SKM-1 (cell line): Measurements from ENCODE around the gene STN1.

ENCODE experiments used
- DNase-seq: peaks from one replicate; lab custom pipeline; 2025; ENCODE audit not compliant: unreplicated experiment; lab: John Stamatoyannopoulos, UW

Gene STN1, protein sequence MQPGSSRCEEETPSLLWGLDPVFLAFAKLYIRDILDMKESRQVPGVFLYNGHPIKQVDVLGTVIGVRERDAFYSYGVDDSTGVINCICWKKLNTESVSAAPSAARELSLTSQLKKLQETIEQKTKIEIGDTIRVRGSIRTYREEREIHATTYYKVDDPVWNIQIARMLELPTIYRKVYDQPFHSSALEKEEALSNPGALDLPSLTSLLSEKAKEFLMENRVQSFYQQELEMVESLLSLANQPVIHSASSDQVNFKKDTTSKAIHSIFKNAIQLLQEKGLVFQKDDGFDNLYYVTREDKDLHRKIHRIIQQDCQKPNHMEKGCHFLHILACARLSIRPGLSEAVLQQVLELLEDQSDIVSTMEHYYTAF

DNA sequence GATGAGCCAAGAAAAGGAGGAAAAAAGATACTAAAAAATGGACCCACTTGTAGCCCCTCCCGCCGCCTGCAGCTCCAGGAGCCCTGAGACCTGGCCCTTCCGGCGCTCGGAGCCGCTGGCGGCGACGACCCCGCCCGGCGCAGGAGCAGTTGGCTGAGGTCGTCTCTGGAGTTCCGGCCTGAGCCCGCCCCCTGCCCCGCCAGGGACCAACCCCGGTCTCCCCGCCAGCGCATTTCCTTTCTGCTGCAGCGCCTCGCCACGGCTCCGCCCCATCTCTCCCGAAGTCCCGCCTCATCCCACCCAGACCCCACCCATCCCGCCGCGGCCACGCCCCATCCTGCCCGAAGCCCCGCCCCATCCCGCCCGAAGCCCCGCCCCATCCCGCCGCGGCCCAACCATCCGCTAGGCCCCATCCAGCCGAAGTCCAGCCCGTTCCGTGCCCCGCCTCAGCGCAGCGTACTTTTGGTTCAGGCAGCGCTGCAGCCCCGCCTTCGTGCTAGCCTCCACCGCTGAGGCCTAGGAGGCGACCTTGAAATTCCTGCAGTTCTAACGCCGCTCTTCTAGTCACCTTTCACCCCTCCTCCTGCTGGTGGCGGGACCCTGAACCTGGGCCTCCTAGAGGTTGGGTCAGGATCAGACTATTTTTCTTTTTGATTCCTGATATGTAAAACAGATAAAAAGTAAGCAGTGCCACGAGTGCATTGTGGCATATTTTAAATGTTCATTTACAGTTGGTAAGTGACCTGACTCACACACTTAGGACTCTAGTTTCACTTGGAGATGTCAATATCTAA lies at the start of gene STN1:
Gene STN1, minus strand, starts transcription at position 132 of the 794 bp plus-strand sequence. CDS start 590 bp downstream, outside the sequence.
- DNase-seq = peak; percentile 91

DNA sequence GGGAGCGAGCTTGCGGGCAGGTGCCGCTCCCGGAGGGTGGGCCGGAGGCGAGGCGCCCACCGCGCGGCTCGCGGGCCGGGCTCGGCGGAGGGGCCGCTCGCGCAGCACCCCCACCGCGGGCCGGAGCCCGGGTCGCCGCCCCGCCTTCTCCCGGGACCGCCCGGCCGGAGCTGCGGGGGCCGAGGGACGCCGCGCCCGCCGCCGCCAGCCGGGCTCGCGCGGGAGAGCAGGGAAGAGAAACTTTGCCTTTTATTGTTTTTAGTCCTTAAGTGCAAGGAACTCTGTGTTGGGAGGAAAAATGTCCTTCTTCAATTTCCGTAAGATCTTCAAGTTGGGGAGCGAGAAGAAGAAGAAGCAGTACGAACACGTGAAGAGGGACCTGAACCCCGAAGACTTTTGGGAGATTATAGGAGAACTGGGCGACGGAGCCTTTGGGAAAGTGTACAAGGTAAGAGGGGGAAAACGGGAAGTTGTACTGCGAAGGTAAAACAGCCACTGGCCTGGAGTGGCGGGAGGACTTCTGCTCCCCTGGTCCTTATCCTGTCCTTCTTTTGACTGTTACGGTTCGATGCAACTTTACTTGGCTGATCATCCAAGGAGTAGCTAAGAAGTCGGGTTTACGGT lies 49.6 kb upstream of the STN1 start:
- DNase-seq = no peak

DNA sequence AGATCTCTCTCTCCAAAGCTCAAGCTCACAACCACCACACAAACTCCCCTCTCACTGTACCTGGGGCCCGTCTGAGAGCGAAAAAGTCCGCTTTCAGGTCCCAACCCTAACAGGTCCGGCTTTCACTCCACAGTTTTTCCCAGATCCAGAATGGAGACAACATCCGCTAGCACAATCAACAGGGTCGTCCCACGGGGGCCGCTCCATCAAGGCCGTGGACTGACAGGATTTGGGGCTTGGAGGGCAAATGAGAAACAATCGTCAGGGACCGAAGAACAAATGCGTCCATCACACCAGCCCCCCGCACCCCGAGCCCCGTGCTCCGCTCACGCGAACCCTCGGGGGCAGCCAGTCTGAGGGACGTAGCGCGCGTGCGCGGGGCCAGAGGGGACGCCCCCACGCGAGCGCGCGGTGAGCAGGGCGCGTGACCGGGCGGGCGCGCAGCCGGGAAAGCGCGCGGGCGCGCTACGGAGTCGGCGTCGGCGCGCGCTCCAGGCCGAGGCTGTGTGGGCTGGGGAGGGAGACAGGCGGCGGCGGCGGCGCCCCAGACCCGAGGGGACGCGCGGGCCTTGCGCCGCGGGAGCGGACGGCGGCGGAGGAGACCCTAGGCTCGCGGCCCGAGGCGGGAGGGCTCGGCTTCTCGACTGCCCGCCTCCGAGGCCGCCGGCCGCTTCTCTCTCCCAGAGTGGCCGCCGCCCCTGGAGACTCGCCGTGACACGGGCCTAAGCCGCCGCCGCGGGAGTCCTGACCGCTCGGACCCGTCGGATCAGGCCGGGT lies 48.9 kb upstream of the STN1 start, which contains the start of gene SLK:
Gene SLK, plus strand, starts transcription at position 470 of the 777 bp plus-strand sequence. CDS start 606 bp downstream, outside the sequence.
- DNase-seq = peak; percentile 57

DNA sequence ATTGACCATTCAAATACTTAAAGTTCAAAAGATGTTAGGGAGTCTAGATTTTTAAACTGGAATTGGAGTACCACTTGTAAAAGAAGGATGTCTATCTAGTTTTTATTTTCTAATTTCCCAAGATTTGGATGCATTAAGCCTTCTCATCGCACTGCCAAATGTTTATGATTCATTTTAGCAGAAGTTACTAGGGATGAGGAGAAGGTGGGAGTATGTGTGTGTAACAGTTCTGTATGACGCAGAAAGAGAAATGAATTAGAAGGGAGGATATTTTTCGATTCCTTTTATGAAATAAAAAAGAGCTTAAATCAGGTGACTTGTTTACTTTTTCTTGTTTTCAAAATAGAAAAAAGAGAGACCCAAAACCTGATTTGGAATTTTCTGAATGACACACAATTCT lies 42.1 kb upstream of the STN1 start:
- no peak for DNase-seq

DNA sequence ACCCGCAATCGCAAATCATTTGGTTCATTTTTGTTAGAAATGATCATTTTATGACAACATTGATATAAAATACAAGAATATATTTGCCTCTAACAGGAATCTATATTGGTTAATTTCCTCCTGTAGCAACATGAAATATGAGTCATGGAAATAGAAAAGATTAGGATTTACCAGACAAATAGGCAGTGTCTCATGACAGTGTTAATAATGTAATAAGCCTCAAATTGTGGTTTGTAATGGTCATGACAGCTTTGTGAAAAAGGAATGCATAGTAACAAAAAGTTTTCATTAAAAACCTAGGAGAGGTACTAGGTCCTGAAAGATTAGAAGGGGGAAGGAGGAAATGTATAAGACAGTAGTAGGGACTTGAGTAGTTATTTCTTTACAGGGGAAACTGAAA lies 41.0 kb upstream of the STN1 start:
- no peak for DNase-seq

DNA sequence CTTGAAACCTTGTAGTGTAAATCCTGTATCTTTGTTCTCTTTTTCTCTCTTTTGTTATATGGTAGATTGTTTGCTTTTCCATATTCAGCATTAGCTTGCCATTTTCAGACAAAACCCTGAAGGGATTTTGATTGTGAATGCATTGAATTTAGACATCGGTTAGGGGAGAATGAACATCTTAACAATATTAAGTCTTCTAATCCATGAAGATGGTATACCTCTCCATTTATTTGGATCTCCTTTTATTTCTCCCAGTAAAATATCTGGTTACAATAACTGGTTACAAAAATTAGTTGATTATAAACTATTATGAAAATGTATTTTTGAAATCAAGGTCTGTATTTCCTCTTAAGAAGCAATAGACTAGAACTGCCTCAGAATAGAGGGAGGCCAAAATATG lies 36.6 kb upstream of the STN1 start:
- no peak for DNase-seq

DNA sequence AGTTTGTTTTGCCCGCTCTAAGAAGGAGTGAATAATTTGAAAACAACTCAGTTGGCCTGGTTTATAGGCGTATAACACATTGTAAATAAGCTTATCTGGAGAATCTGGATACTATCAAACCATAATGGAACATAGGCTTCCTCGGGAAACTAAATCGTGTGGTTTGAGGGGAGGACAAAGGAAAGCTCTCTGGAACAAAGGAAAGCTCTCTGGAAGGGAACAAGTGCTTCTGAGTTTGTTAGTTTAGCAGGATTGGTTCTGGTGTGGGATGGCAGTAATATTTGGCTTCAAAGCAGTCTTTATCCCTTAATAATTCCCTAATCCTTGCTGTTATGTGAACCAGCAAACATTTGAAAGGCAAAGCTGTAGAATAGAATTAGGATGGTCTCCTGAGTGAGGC lies 34.0 kb upstream of the STN1 start:
- no peak for DNase-seq

DNA sequence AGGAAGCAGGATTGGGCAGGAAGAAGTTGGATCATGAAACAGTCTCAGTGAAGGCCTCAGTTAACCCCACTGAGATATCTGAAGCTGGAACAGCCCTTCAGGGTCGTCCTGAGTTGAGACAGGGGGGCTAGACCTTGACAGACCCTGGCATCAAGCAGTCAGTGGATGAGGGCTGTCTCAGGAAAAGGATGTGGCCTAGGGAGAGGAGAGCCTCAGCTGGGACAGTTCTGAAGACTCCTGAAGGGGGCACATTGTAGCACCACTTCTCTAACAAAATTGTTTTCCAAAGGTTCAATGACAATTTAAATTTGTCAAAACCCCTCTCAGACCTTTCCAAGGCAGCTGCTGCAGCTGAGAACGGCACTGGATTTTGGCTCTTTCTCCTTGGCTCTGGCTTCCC lies 33.2 kb upstream of the STN1 start:
- no peak for DNase-seq

DNA sequence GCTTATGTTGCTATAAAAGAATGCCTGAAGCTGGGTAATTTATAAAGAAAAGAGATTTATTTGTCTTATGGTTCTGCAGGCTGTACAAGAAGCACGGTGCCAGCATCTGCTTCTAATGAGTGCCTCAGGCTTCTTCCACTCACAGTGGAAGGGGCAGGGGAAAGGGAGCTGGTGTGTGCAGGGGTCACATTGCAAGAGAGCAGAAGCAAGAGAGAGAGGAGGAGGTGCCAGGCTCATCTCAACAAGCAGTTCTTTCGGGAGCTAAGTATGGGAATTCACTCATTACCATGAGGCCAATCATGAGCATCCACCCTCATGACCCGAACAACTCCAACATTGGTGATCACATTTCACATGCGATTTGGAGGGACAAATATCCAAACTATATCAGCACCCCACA lies 31.7 kb upstream of the STN1 start:
- no peak for DNase-seq

DNA sequence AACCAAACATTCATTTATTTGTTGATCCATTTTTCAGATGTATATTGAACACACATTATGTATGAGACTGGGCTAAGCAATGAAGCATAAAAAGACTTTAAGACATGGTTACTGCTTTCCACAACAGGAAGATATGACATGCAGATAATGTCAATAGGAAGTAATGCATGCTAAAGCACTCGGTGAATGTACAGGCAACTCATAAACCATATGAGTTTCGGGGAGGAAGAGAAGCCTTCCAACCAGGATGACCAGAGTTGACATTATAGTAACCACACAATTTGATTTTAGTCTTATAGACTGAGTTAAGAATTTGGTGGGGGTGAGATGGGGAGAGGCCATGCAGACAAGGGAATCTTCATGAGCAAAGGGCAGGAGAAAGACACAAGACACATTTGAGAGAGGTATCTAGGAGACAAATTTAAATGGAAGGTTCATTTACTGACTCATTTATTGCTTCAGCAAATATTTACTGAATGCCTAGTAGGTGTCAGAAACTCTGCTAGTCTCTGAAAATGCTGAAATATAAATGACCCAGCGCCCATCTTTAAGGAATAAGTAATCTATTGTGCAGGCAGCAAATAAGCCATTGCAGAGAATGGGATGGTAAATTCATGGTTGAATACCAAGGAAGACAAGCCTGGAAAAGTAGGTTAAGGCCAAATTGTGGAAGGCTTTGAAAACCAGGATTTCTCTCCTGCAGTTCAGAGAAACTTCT lies 30.0 kb upstream of the STN1 start:
- DNase-seq = no peak

DNA sequence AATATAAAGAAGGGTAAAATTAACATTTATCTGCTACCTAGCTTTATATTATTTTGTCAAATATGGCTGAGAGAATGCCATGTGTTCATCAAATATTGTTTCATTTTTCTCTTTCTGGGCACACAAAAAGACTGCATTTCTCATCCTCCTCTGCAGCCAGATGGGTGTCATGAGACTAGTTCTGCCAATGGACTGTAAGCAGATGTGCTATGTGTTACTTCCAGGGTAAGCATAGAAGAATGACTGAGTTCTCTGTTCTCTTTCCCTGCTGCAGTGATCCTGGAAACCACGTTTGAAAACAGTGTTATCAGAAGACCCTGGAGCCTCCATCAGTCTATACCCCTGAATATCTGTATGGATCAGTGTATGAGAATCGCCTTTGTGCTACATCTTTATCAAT lies 24.9 kb upstream of the STN1 start:
- no peak for DNase-seq

DNA sequence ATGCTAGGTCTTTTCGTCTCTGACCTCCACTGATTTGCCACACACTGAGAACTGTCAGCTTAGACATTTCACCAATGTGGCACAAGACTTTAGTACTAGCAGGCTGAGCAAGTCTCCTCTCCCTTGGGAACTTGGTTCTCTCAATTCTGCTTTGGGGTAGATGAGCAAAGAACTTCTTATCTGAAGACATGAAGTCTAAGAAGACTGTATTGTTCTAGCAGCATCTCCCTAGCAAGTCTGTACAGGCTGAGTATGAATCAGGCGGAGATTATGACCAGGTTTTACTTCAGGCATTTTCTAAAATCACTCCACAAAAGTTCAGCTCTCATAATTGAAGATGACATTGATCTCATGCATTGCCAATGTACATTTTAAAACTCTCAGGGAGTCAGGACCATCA lies 23.8 kb upstream of the STN1 start:
- DNase-seq = no peak

DNA sequence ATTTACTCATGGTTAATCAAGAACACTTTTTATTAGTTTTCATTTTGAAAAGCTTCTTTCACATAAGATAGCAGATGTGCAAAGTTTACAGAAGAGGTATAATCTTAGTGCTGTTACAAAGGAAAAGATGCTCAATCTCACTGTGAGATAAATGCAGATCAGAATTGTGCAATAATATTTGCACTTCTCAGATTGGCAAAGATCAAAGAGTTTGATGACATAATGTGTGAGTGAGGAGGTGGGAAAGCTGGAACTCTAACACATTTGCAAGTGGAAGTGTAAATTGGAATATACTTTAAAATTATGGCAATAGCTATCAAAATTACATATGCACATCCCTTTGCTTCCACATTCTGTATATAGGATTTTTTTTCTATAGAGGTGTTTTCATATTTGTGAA lies 21.5 kb upstream of the STN1 start:
- DNase-seq = no peak

DNA sequence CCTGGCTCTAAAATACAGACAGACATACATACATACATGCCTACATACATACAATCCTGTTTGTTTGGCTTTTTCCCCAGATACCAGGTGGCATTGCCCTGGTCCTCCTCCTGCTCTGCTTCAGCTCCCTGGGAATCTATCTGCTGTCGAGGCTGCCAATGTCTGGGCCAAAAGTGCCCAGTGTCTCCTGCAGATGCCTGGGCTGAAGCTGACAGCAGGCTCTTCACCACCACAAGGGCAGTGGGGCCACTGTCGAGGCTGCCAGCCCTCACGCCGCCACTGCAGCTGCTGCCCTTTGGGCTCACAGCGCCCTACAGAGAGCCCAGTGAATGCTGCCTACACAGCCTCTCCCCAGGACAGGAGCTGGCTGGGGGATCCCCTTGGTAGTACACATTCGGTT lies 18.0 kb upstream of the STN1 start:
- no peak for DNase-seq

DNA sequence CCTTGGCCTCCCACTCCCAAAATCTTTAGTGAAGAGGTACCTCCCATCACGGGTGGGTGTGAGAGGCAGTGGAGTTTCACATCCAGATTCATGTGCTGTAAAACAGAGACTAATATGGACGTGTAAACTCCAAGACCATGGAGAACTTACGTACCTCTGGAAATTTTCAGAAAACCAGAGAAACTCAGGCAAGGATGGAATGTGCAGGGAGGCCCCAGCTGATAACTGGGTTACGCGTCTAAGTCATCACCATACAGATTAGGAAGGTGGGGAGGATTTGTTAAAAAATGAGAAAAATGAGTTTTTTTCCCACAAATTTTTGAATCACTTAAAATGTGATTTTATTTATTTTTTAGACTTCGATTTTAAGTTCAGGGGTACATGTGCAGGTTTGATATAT lies 16.3 kb upstream of the STN1 start:
- DNase-seq = no peak

DNA sequence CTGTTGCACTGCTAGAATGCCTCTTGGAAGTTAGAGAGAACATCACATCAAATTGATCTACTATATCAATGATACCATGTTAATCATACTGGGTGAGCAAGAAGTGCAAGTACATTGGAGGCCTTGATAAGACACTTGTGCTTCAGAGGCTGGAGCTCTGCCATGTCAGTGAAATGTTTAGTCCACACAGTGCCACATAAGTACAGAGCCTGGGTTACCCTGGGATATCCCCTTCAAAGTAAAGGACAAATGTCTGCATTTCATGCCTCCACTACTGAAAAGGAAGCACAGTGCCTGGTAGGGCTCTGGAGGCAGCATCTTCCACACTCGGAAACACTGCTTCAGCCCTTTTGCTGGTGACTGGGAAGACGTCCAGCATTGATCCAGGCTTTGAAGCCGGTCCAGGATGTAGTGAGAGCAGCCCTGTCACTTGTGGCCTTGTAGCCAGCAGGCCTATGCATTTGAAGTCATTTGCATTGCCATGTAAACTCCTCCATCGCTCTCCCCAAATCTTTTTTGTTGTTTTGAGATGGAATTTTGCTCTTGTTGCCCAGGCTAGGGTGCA lies 15.7 kb upstream of the STN1 start:
- DNase-seq = no peak

DNA sequence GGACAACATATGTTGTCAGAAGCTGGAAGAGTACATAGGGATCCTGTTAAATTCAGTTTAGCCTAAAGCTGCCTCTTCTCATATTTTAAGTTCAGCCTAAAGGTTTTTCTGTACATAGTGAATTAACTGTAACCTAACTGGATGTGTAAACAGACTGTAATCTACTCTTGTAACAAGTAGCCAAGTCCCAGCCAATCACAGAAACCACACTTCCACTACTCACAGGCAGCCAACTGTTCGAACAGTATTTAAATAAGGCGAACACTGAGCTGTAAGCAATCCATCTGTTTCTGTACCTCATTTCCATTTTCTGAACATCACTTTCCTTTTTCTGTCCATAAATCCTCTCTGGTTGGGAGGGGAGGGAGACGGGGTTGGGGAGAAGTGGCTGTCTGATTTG lies 15.0 kb upstream of the STN1 start:
- DNase-seq = no peak

DNA sequence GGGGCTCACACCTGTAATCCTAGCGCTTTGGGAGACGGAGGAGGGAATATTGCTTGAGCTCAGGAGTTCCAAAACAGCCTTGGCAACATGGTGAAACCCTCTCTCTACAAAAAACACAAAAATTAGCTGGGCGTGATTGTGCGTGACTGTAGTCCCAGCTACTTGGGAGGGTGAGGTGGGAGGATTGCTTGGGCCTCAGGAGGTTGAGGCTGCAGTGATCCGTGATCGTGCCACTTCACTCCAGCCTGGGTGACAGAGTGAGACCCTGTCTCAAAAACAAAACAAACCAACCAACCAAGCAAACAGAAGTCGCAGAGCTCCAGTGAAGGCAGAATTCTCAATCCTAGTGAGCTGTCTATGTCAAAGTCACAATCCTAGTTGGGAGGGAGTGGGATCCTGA lies 14.3 kb upstream of the STN1 start:
- DNase-seq = no peak

DNA sequence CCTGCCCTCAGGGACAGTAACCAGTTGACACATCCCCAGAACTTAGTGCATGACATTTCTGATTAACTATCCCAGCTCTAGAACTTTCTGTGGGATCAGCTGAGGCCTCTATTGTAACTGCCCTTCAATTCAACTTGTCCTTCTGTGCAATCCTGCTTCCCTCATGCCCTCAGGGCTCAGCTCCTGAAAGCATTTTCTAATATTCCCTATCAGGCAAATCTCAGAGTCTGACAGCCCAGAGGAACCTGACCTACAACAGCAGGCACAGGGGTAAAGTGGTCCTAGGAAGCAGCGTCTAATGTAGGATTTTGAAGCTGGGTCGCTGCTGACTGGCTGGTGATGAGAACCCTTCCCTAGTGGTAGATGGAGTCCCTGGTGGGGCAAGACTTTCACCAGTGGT lies 13.6 kb upstream of the STN1 start:
- DNase-seq = no peak

DNA sequence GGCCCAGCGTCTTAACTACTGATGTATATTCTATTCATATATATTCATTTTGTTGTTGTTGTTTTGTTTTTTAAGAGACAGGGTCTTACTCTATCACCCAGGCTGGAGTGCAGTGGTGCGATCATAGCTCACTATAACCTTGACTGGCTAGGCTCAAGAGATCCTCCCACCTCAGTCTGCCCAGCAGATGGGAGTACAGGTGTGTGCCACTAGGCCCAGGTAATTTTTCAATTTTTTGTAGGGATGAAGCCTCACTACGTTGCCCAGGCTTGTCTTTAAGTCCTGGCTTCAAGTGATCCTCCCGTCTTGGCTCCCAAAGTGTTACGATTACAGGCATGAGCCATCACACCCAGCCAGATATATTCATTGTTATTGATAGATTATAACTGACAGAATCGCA lies 12.9 kb upstream of the STN1 start:
- DNase-seq = no peak
